A549 (cell line): Measurements from ENCODE around the gene ANKRD50. TPM values are rescaled to one million over a fixed set of nuclear protein-coding genes. Genes with fewer than 3 reads are reported as not detected.

Experiments
- ATAC-seq, 2 experiments: fragments of 200-7000 bp in 1 of 2; fragments of >200 bp in 1 of 2; cut with Nextera tagmentation in 1 of 2; cut with Tn5 transposase in 1 of 2; 3 replicates each; pipeline versions ENCODE4 v1.8.0 to v1.9.1; 2018 to 2020; ENCODE audit warnings: mild to moderate bottlenecking in 1 of 2, moderate library complexity in 1 of 2
- CTCF ChIA-PET: fragments of 300-600 bp; sonication (Branson Sonifier 250); formaldehyde crosslinking; extraction: SDS; loops from one replicate; lab custom pipeline; 2021; ENCODE audit warnings: antibody characterized with exemption, inconsistent platforms; lab: Yijun Ruan, JAX
- POLR2A ChIA-PET: fragments of 350-600 bp; formaldehyde crosslinking; extraction: SDS; loops from one replicate; lab custom pipeline; 2021; ENCODE audit warnings: antibody characterized with exemption, inconsistent platforms; lab: Yijun Ruan, JAX
- DNase-seq, 2 experiments: peaks; one replicate each; pipeline versions ENCODE4 v3.0.0 to v3.0.0-alpha.2; 2011 to 2016; ENCODE audit warnings: low read depth in 1 of 2, low spot score in 1 of 2
- FAIRE-seq: peaks from 2 replicates; lab custom pipeline; 2011; peaks lifted over from hg19 to GRCh38; lab: Jason Lieb, UNC
- H3K27ac ChIP-seq, 2 experiments: fragments of >200 bp; sonication (Bioruptor Twin); formaldehyde crosslinking; 3 replicates each; pipeline ENCODE4 v1.5.1; 2016 to 2017
- H3K4me1 ChIP-seq: fragments of >200 bp; sonication (Bioruptor Twin); formaldehyde crosslinking; 3 replicates; pipeline ENCODE4 v1.6.1; 2016
- H3K4me2 ChIP-seq: fragments of >200 bp; sonication (Bioruptor Twin); formaldehyde crosslinking; 3 replicates; pipeline ENCODE4 v1.6.1; 2016
- H3K4me3 ChIP-seq: fragments of >200 bp; sonication (Bioruptor Twin); formaldehyde crosslinking; 3 replicates; pipeline ENCODE4 v1.5.1; 2016
- H3K9me3 ChIP-seq: fragments of >200 bp; sonication (Bioruptor Twin); formaldehyde crosslinking; 3 replicates; pipeline ENCODE4 v1.6.1; 2016
- BHLHE40 ChIP-seq: IDR thresholded peaks from 2 replicates; pipeline ENCODE4 v1.6.1; 2012; ENCODE audit warnings: low read depth, low read length, inconsistent platforms
- CBX2 ChIP-seq: fragments of 200-600 bp; sonication (generic); IDR thresholded peaks from 2 replicates; pipeline ENCODE4 v1.6.1; 2016; ENCODE audit warnings: low read depth, mild to moderate bottlenecking, borderline replicate concordance
- CHD2 ChIP-seq: fragments of 150-350 bp; IDR thresholded peaks from 2 replicates; pipeline ENCODE4 v1.6.1; 2014; ENCODE audit warnings: low read length; ENCODE audit not compliant: partially characterized antibody
- CHD4 ChIP-seq: fragments of 200-600 bp; sonication (generic); IDR thresholded peaks from 2 replicates; pipeline ENCODE4 v1.6.1; 2016; ENCODE audit warnings: antibody characterized with exemption, mild to moderate bottlenecking, borderline replicate concordance
- EHF ChIP-seq: fragments of 250-450 bp; sonication (Bioruptor Pico); IDR thresholded peaks from 2 replicates; pipeline ENCODE4 v1.5.0; 2020; ENCODE audit warnings: mild to moderate bottlenecking
- EP300 ChIP-seq, 2 experiments: fragments of >200 bp; sonication (Bioruptor Twin); formaldehyde crosslinking; IDR thresholded peaks; 2 replicates in 1 of 2; 3 replicates in 1 of 2; pipeline ENCODE4 v1.6.1; 2016 to 2017
- ESRRA ChIP-seq: fragments of 150-350 bp; IDR thresholded peaks from 2 replicates; pipeline ENCODE4 v1.6.1; 2014; ENCODE audit warnings: mild to moderate bottlenecking, low read length, borderline replicate concordance
- GATA3 ChIP-seq: IDR thresholded peaks from 2 replicates; pipeline ENCODE4 v1.6.1; 2012; ENCODE audit warnings: borderline replicate concordance
- HDAC2 ChIP-seq: fragments of 200-600 bp; sonication (generic); IDR thresholded peaks from 2 replicates; pipeline ENCODE4 v1.6.1; 2016
- HEYL ChIP-seq: fragments of 250-450 bp; sonication (Bioruptor Pico); IDR thresholded peaks from 2 replicates; pipeline ENCODE4 v1.8.0; 2021; ENCODE audit warnings: mild to moderate bottlenecking, moderate library complexity
- HMGXB4 ChIP-seq: fragments of 250-450 bp; sonication (Bioruptor Pico); IDR thresholded peaks from 2 replicates; pipeline ENCODE4 v1.5.0; 2021; ENCODE audit warnings: mild to moderate bottlenecking, moderate library complexity, borderline replicate concordance
- HOXB13 ChIP-seq: fragments of 250-450 bp; sonication (Bioruptor Pico); IDR thresholded peaks from 2 replicates; pipeline ENCODE4 v1.5.0; 2020; ENCODE audit warnings: low read depth, mild to moderate bottlenecking, moderate library complexity
- HOXB5 ChIP-seq: fragments of 250-450 bp; sonication (Bioruptor Pico); IDR thresholded peaks from 2 replicates; pipeline ENCODE4 v1.5.0; 2020; ENCODE audit warnings: mild to moderate bottlenecking, moderate library complexity
- JUN ChIP-seq, 2 experiments: fragments of >200 bp; sonication (Bioruptor Twin); formaldehyde crosslinking; IDR thresholded peaks; 2 replicates in 1 of 2; 3 replicates in 1 of 2; pipeline ENCODE4 v1.6.1; 2016 to 2017
- KDM1A ChIP-seq: fragments of 200-600 bp; sonication (generic); IDR thresholded peaks from 2 replicates; pipeline ENCODE4 v1.6.1; 2016; ENCODE audit warnings: low read depth, mild to moderate bottlenecking
- KDM5A ChIP-seq: fragments of 200-600 bp; sonication (generic); IDR thresholded peaks from 2 replicates; pipeline ENCODE4 v1.6.1; 2016; ENCODE audit warnings: antibody characterized with exemption, mild to moderate bottlenecking
- MAZ ChIP-seq: fragments of 150-350 bp; IDR thresholded peaks from 2 replicates; pipeline ENCODE4 v1.6.1; 2014; ENCODE audit warnings: antibody characterized with exemption, low read depth, low read length, borderline replicate concordance
- MYC ChIP-seq: IDR thresholded peaks from 2 replicates; pipeline ENCODE4 v1.6.1; 2012; ENCODE audit warnings: mild to moderate bottlenecking, inconsistent platforms, low read length, improper control_type of control experiment, borderline replicate concordance
- PHF8 ChIP-seq: fragments of 200-600 bp; sonication (generic); IDR thresholded peaks from 2 replicates; pipeline ENCODE4 v1.6.1; 2016; ENCODE audit warnings: low read depth, mild to moderate bottlenecking, antibody characterized with exemption, moderate library complexity, borderline replicate concordance
- POLR2A ChIP-seq: IDR thresholded peaks from 2 replicates; pipeline ENCODE4 v1.6.1; 2012; ENCODE audit warnings: mild to moderate bottlenecking, low read length
- RAD21 ChIP-seq, 2 experiments: fragments of >200 bp in 1 of 2; sonication (Bioruptor Twin) in 1 of 2; formaldehyde crosslinking in 1 of 2; IDR thresholded peaks in 1 of 2; conservative IDR thresholded peaks in 1 of 2; 2 replicates in 1 of 2; 3 replicates in 1 of 2; pipeline ENCODE4 v1.6.1; 2012 to 2018; ENCODE audit warnings: inconsistent platforms in 1 of 2
- REST ChIP-seq: fragments of 200-600 bp; sonication (generic); IDR thresholded peaks from 2 replicates; pipeline ENCODE4 v1.6.1; 2016; ENCODE audit warnings: antibody characterized with exemption, mild to moderate bottlenecking, moderate library complexity
- RFX5 ChIP-seq: fragments of 450-650 bp; IDR thresholded peaks from 2 replicates; pipeline ENCODE4 v1.7.1; 2014; ENCODE audit warnings: antibody characterized with exemption, mild to moderate bottlenecking, moderate library complexity
- SMC3 ChIP-seq: fragments of >200 bp; sonication (Bioruptor Twin); formaldehyde crosslinking; IDR thresholded peaks from 3 replicates; pipeline ENCODE4 v1.6.1; 2018; ENCODE audit warnings: inconsistent platforms
- TFCP2L1 ChIP-seq: fragments of 250-450 bp; sonication (Bioruptor Pico); IDR thresholded peaks from 2 replicates; pipeline ENCODE4 v1.5.0; 2021; ENCODE audit warnings: mild to moderate bottlenecking
- ZC3H11A ChIP-seq: fragments of 450-650 bp; IDR thresholded peaks from 2 replicates; pipeline ENCODE4 v1.6.1; 2014; ENCODE audit warnings: antibody characterized with exemption, mild to moderate bottlenecking
- ZFP36 ChIP-seq: fragments of 450-650 bp; IDR thresholded peaks from 2 replicates; pipeline ENCODE4 v1.6.1; 2014; ENCODE audit warnings: borderline replicate concordance; ENCODE audit not compliant: partially characterized antibody
- ZNF302 ChIP-seq: fragments of 250-450 bp; sonication (Bioruptor Pico); IDR thresholded peaks from 2 replicates; pipeline ENCODE4 v1.9.0; 2021; ENCODE audit warnings: inconsistent platforms, mild to moderate bottlenecking, moderate library complexity
- WGBS: methylation state at CpG from one replicate; pipeline ENCODE4 v1.1.6; 2017; ENCODE audit errors: missing lambda C conversion rate; 5-methylcytosine and 5-hydroxymethylcytosine counted together
- polyA minus RNA-seq: library from RNA; depleted of rRNA, polyadenylated mRNA; stranded (reverse); fragments of >200 nt; gene quantifications from 2 replicates; pipeline ENCODE4 v1.2.3, GENCODE V29; 2011; rRNA and poly(A)+ RNA removed
- polyA plus RNA-seq, 4 experiments: library from polyadenylated mRNA; depleted of rRNA in 3 of 4; stranded (reverse); fragments of >200 nt; fragmentation: RNase III in 1 of 4; extraction: RNeasy Plus Mini Kit Qiagen cat#74134 plus additional on column Dnase treatment in 1 of 4; gene quantifications; 2 replicates in 3 of 4; 3 replicates in 1 of 4; pipeline ENCODE4 v1.2.3, GENCODE V29; 2011 to 2017
- TF ChIP-seq, protein P1 (sequence below): fragments of >200 bp; sonication (Bioruptor Twin); formaldehyde crosslinking; IDR thresholded peaks from 2 replicates; pipeline ENCODE4 v1.6.1; 2016
- TF ChIP-seq, protein P2 (sequence below): fragments of >200 bp; sonication (Bioruptor Twin); formaldehyde crosslinking; IDR thresholded peaks from 3 replicates; pipeline ENCODE4 v1.6.1; 2016

ANKRD50 gene
- polyA plus RNA-seq (2011; rRNA removed): 12.2 and 13.0 TPM in 2 replicates
- 1.6 and 1.9 TPM in 2 replicates for polyA plus RNA-seq (2012; cell fraction: cytosol; rRNA removed)
- polyA plus RNA-seq (2012; cell fraction: nucleus; rRNA removed): 1.5 and 2.1 TPM in 2 replicates
- 6.0 to 8.1 TPM (median 6.5 TPM) in 3 replicates for polyA plus RNA-seq (2017; fragmentation: RNase III; extraction: RNeasy Plus Mini Kit Qiagen cat#74134 plus additional on column Dnase treatment)
- 21.3 and 25.0 TPM in 2 replicates for polyA minus RNA-seq

- CTCF ChIA-PET: interaction anchor here (0.6 to 1.3 kb wide), 3 partner anchors 141 to 532 kb away, joined by 3 read pairs; no protein-coding TSS in a partner anchor
- H3K27ac ChIP-seq: peak within 1 kb of the TSS; percentile 99 to 100
- peaks cover 35% of the 10 kb centered on the region for H3K4me1 ChIP-seq
- TF ChIP-seq CBX2: no peak
- TF ChIP-seq KDM1A: no peak
- TF ChIP-seq MYC: no peak
- no peak for TF ChIP-seq SMC3
- TF ChIP-seq JUN (IDR thresholded peaks at IDR 0.05): peak in 1 of 2 experiments; percentile 38; a peak in 1 of 5 replicates
- no peak for TF ChIP-seq ZNF302 (CRISPR knock-in tag)
- peak; percentile 12 for TF ChIP-seq CHD2
- TF ChIP-seq HMGXB4 (CRISPR knock-in tag): no peak
- TF ChIP-seq TFCP2L1 (CRISPR knock-in tag): no peak
- no peak for TF ChIP-seq HDAC2
- TF ChIP-seq CHD4: no peak
- peak; percentile 69 for TF ChIP-seq BHLHE40
- no peak for TF ChIP-seq HOXB13 (CRISPR knock-in tag)
- TF ChIP-seq, protein P1, sequence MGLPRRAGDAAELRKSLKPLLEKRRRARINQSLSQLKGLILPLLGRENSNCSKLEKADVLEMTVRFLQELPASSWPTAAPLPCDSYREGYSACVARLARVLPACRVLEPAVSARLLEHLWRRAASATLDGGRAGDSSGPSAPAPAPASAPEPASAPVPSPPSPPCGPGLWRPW: no peak
- no peak for TF ChIP-seq RAD21 (conservative IDR thresholded peaks at IDR 0.05 in 1 of 2, IDR thresholded peaks at IDR 0.05 in 1 of 2)
- TF ChIP-seq EP300 (IDR thresholded peaks at IDR 0.05): no peak
- no peak for TF ChIP-seq ESRRA
- no peak for TF ChIP-seq KDM5A
- peak; percentile 58 for TF ChIP-seq POLR2A
- TF ChIP-seq RFX5: no peak
- TF ChIP-seq GATA3: no peak
- peak; percentile 20; the same call in 1 of the 2 replicates for TF ChIP-seq REST
- TF ChIP-seq EHF: no peak
- TF ChIP-seq, protein P2, sequence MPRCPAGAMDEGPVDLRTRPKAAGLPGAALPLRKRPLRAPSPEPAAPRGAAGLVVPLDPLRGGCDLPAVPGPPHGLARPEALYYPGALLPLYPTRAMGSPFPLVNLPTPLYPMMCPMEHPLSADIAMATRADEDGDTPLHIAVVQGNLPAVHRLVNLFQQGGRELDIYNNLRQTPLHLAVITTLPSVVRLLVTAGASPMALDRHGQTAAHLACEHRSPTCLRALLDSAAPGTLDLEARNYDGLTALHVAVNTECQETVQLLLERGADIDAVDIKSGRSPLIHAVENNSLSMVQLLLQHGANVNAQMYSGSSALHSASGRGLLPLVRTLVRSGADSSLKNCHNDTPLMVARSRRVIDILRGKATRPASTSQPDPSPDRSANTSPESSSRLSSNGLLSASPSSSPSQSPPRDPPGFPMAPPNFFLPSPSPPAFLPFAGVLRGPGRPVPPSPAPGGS: no peak
- TF ChIP-seq ZC3H11A: no peak
- no peak for TF ChIP-seq MAZ
- TF ChIP-seq ZFP36: no peak
- TF ChIP-seq PHF8: peak; percentile 40; the same call in 1 of the 2 replicates
- no peak for TF ChIP-seq HOXB5 (CRISPR knock-in tag)
- no peak for TF ChIP-seq HEYL (CRISPR knock-in tag)
- POLR2A ChIA-PET: interaction anchor here (0.9 to 2.0 kb wide), 4 partner anchors 17 to 379 kb away, joined by 4 to 6 read pairs (median 4); no protein-coding TSS in a partner anchor
- peak; percentile 64 to 90 for DNase-seq
- no peak for FAIRE-seq
- H3K9me3 ChIP-seq: no peaks in the 10 kb centered on the region
- ATAC-seq: peak; percentile 82 to 84
- H3K4me3 ChIP-seq: peak within 1 kb of the TSS; percentile 79
- peak within 1 kb of the TSS; percentile 93 for H3K4me2 ChIP-seq
- WGBS: 0% methylated on average over 1 of the region's 85 CpGs
Measured at GRCh38 chr4:124712372-124713184, at the start of gene ANKRD50. Gene ANKRD50, minus strand, starts transcription at chr4:124712732. Its CDS starts 2,221 bp downstream, at chr4:124710511.
